Aorta (tissue), 5 donors: ENCODE results near the gene SLC39A11. TPM values are rescaled to one million over a fixed set of nuclear protein-coding genes. Genes with fewer than 3 reads are reported as not detected.

Source experiments
- ATAC-seq: fragments of 200-7000 bp; cut with Tn5 transposase; one replicate; pipeline ENCODE4 v1.9.1; 2022; ENCODE audit warnings: moderate library complexity; ENCODE audit not compliant: low FRiP score
- DNase-seq, 2 donors: peaks; one replicate each; pipeline ENCODE4 v3.0.0-alpha.2; 2020
- H3K27ac ChIP-seq, 2 donors: one replicate each; pipeline ENCODE4 v1.5.1; 2013; ENCODE audit warnings: low read length in 2 of 2, mild to moderate bottlenecking in 2 of 2, moderate library complexity in 2 of 2, control low read depth in 1 of 2, inconsistent platforms in 1 of 2, low read depth in 1 of 2
- H3K27me3 ChIP-seq, 2 donors: one replicate each; pipeline ENCODE4 v1.6.1; 2013; ENCODE audit warnings: control low read depth in 1 of 2, low read length in 1 of 2, mild to moderate bottlenecking in 1 of 2, moderate library complexity in 1 of 2; ENCODE audit not compliant: insufficient read depth in 2 of 2, control insufficient read depth in 1 of 2
- H3K36me3 ChIP-seq, 2 donors: one replicate each; pipeline ENCODE4 v1.6.1; 2013; ENCODE audit warnings: control low read depth in 1 of 2, low read length in 1 of 2, mild to moderate bottlenecking in 1 of 2; ENCODE audit not compliant: insufficient read depth in 2 of 2, control insufficient read depth in 1 of 2
- H3K4me1 ChIP-seq, 2 donors: one replicate each; pipeline ENCODE4 v1.6.1; 2013; ENCODE audit warnings: low read length in 2 of 2, control low read depth in 1 of 2, mild to moderate bottlenecking in 1 of 2, moderate library complexity in 1 of 2; ENCODE audit not compliant: insufficient read depth in 2 of 2, control insufficient read depth in 1 of 2
- H3K4me3 ChIP-seq, 2 donors: one replicate each; pipeline ENCODE4 v1.5.1; 2013; ENCODE audit warnings: low read length in 2 of 2, control low read depth in 1 of 2, mild to moderate bottlenecking in 1 of 2
- H3K9me3 ChIP-seq: one replicate; pipeline ENCODE4 v1.6.1; 2013; ENCODE audit warnings: mild to moderate bottlenecking, low read length; ENCODE audit not compliant: control insufficient read depth
- WGBS, 2 donors: extraction: QIAGEN DNeasy Blood & Tissue Kit; methylation state at CpG; one replicate each; pipeline ENCODE4 v1.1.7; 2013; 5-methylcytosine and 5-hydroxymethylcytosine counted together
- intact Hi-C, 2 donors: fragments of 100-400 bp; cut with DNase I; formaldehyde crosslinking; loops; one replicate each; pipeline versions ENCODE4 v1.14.2 to v1.15.0; 2022
- polyA plus RNA-seq, 2 donors: library from polyadenylated mRNA; stranded (reverse); fragments of 200-250 nt; gene quantifications; one replicate each; pipeline ENCODE4 v1.2.3, GENCODE V29; 2013
- total RNA-seq, 2 donors: library from RNA; stranded (reverse); fragmentation: NEBNext Ultra II Directional; extraction: Animal tissue kit (Norgen Biotek cat#: 25700); gene quantifications; one replicate each; pipeline ENCODE4 v1.2.1, GENCODE V29; 2021
- donor health status: healthy with polysubstance abuse.
- donor health status: Bipolar disorder and iron deficiency.
- donor health status: DM: no; HTN: no; CAD: no.
- donor health status: DM: no; HTN: no; CAD: no.
- donor health status: DM: yes; HTN: yes; CAD: no.

SLC39A11 gene
- total and polyA plus RNA-seq, 4 donors = 9.3 to 31.8 (median 17.5) TPM

DNA sequence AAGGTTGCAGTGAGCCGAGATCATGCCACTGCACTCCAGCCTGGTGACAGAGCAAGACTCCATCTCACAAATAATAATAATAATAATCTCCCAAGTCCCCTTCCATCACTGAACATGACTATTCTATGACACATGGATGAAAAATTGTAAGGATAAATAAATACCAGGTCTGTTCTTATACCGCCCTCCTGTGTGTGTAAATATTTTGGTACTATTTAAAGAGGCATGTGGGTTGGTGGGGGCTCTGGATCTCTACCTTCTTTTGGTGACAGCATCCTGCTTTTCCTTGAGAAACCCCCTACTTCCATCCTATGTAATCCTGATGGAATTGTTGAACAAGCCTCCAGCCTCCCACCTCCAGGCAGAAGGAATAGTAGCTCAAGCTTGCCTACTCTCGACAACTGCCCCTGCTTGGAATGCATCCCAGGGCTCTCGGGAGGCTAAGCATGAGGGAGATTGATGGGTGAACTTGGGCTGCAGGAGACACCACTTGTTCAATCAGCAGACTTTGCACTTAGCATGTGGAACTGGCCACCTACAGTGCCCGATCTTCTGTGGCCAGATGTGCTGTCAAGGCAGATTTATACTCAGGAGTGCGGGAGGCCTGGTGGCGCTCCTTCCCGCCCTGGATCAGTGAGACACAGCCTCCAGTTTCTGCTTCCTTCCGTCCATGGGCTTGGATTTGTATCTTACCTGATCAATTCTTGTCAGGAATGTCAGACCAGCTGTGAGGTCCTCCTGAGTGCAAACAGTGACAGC lies 287.4 kb downstream of the SLC39A11 start:
- Histone ChIP-seq H3K36me3 (peaks cover 3% of the 10 kb centered on the region in 2 donors), H3K27ac (no peak overlapping the region), H3K27me3 (no peaks in the 10 kb centered on the region), H3K4me1 (no peaks in the 10 kb centered on the region), H3K9me3 (peaks cover 2% of the 10 kb centered on the region), H3K4me3 (no peak overlapping the region)
- ATAC-seq (no peak), DNase-seq (no peak)
- WGBS, 2 donors = 65 to 76% methylated on average over 9 of the region's 9 CpGs
- intact Hi-C loops = no loop called here

DNA sequence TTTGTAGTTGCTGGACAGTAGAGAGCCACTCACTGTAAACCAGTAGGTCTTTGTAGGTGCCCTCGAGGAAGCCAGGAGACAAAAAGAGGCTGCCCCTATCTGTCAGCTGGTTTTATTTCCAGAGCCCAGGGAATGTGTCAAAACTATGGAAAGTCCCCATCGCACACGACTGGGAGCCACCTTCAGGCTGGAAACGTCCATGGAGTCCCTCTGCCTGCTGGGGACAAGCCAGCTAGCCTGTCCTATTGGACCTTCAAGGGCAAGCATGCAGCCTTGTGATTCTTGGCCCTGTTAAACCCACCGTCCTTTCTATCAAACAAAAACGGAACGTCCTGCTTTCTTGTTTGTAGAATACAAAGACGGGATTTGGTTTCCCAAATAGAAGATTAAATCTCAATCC lies 289.8 kb downstream of the SLC39A11 start:
- peaks cover 3% of the 10 kb centered on the region in 2 donors for H3K36me3 ChIP-seq
- no peak for DNase-seq
- intact Hi-C loops = no loop called here
- peaks cover 5% of the 10 kb centered on the region for H3K9me3 ChIP-seq
- no peak for ATAC-seq
- H3K27me3 ChIP-seq = no peaks in the 10 kb centered on the region
- no peak overlapping the region for H3K27ac ChIP-seq
- 61 to 64% methylated on average over 8 of the region's 8 CpGs for WGBS, 2 donors
- no peaks in the 10 kb centered on the region for H3K4me1 ChIP-seq
- no peak overlapping the region for H3K4me3 ChIP-seq

DNA sequence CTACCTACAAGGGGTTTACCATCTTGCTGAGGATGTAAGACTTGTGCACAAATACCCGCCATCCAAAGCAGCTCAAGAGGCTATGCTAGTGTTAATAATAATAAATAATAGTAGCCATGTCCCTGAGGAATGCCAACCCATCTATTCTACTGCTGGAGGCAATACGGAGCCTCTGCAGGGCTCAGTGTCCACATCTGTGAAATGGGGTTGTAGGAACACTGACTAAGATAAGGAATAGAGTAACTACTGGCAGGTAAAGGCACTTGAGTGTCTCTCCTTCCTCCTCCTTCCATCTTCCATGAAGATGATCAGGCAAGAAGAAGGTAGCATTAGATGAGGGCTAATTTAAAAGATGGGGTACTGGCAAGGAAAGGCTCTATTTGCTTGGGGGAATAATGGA lies 295.3 kb downstream of the SLC39A11 start:
- Histone ChIP-seq H3K9me3 (peaks cover 6% of the 10 kb centered on the region), H3K36me3 (peaks cover 0 to 2% of the 10 kb centered on the region in 2 donors), H3K4me1 (no peaks in the 10 kb centered on the region), H3K4me3 (no peak overlapping the region), H3K27ac (no peak overlapping the region), H3K27me3 (no peaks in the 10 kb centered on the region)
- ATAC-seq = no peak
- 75 to 93% methylated on average over 2 of the region's 2 CpGs for WGBS, 2 donors
- intact Hi-C loops = loop anchor here in 1 of 2 donors (10.0 kb wide), 1 partner anchor 118 kb away; no protein-coding TSS in a partner anchor
- DNase-seq = no peak

DNA sequence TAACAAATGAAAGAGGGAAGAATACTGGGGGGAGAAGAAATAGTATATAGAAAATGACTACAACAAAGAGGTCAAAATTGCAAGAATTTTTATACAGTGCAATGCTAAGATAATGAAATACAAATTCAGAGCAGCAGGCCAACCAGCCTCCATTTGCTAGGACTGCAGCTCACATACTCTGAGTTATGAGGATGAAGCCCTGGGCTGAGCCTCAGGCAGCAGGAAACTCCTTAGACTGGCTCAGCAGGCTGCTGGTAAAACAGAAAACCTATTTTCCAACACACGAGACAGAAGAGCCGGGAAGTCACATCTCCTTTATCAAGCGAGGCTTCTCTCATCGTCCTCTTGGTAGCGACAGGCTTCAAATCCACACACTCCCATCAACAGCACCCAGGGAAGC lies 296.5 kb downstream of the SLC39A11 start:
- Histone ChIP-seq H3K27ac (no peak overlapping the region), H3K27me3 (no peaks in the 10 kb centered on the region), H3K4me1 (no peaks in the 10 kb centered on the region), H3K9me3 (peaks cover 6% of the 10 kb centered on the region), H3K4me3 (no peak overlapping the region), H3K36me3 (peaks cover 0 to 2% of the 10 kb centered on the region in 2 donors)
- ATAC-seq = no peak
- WGBS, 2 donors = 80 to 82% methylated on average over 5 of the region's 5 CpGs
- DNase-seq = no peak
- intact Hi-C loops = loop anchor here in 1 of 2 donors (10.0 kb wide), 1 partner anchor 119 kb away; no protein-coding TSS in a partner anchor

DNA sequence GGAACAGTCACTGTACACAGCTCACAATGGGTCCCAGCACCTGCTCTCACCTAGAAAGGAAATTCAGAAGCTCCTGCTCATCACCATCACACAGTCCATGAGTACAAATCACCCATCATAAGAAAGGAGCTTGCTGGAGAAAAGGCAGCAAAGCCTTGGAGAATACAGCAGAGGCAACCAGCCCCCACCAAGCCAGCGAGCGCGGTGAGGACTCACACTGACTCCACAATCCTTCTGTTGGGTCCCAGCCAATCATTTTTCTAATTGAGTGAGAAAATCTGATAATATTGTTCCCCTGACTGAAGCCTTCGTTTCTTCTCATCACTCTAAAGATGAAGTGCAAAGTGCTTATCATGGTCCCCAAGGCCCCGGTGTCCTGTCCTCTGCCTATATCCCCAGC lies 298.3 kb downstream of the SLC39A11 start:
- WGBS, 2 donors = 85 to 91% methylated on average over 5 of the region's 5 CpGs
- intact Hi-C loops = loop anchor here in 1 of 2 donors (10.0 kb wide), 1 partner anchor 121 kb away; no protein-coding TSS in a partner anchor
- DNase-seq = no peak
- peaks cover 6% of the 10 kb centered on the region for H3K9me3 ChIP-seq
- H3K4me3 ChIP-seq = no peak overlapping the region
- H3K27ac ChIP-seq = no peak overlapping the region
- no peaks in the 10 kb centered on the region for H3K4me1 ChIP-seq
- peaks cover 0 to 2% of the 10 kb centered on the region in 2 donors for H3K36me3 ChIP-seq
- ATAC-seq = no peak
- no peaks in the 10 kb centered on the region for H3K27me3 ChIP-seq

DNA sequence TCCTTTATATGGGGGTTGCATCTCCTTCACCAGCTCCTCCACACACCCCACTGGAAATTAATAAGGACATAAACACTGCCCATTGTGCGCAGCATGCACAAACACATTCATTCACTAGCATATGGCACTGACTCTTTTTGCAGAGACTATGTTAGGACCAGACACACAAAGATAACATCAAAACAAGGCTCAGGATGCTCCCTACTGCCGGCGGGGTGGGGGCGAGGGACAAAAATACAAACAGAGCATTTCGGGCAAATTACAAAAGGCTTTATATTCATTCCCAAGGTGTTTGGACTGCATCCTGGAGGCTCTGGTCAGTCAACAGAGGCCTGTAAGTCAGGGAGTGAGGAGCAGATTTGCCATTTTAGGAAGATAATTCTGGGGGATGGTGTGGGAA lies 299.7 kb downstream of the SLC39A11 start:
- H3K27me3 ChIP-seq = no peaks in the 10 kb centered on the region
- H3K36me3 ChIP-seq = peaks cover 0 to 2% of the 10 kb centered on the region in 2 donors
- intact Hi-C loops = loop anchor here in 1 of 2 donors (10.0 kb wide), 1 partner anchor 122 kb away; no protein-coding TSS in a partner anchor
- DNase-seq (no peak), ATAC-seq (no peak)
- H3K9me3 ChIP-seq = peaks cover 4% of the 10 kb centered on the region
- H3K4me1 ChIP-seq = no peaks in the 10 kb centered on the region
- H3K4me3 ChIP-seq = no peak overlapping the region
- H3K27ac ChIP-seq = no peak overlapping the region
- 92 to 93% methylated on average over 5 of the region's 5 CpGs for WGBS, 2 donors

DNA sequence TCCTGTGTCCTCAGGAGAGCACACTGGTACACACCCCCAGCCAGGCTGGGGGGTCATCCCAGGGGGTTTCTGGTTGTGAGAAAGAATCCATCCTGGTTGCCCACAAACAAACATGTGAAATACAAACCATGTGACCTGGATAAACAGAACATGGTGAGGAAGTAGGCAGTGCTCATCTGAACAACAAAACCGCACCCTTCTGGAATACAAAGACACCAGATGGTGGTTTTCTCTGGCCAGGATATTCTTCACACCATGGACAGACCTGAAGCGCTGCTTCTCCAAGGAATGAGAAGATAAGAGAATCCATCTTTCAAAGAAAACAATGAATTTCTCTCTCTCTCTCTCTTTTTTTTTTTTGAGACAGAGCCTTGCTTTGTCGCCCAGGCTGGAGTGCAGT lies 302.3 kb downstream of the SLC39A11 start:
- peaks cover 0 to under 1% of the 10 kb centered on the region in 2 donors for H3K36me3 ChIP-seq
- 94 to 97% methylated on average over 3 of the region's 3 CpGs for WGBS, 2 donors
- intact Hi-C loops = loop anchor here in 1 of 2 donors (10.0 kb wide), 1 partner anchor 125 kb away; no protein-coding TSS in a partner anchor
- DNase-seq (no peak), ATAC-seq (no peak)
- H3K27me3 ChIP-seq = no peaks in the 10 kb centered on the region
- peaks cover under 1% of the 10 kb centered on the region for H3K9me3 ChIP-seq
- no peak overlapping the region for H3K27ac ChIP-seq
- H3K4me1 ChIP-seq = no peaks in the 10 kb centered on the region
- H3K4me3 ChIP-seq = no peak overlapping the region

DNA sequence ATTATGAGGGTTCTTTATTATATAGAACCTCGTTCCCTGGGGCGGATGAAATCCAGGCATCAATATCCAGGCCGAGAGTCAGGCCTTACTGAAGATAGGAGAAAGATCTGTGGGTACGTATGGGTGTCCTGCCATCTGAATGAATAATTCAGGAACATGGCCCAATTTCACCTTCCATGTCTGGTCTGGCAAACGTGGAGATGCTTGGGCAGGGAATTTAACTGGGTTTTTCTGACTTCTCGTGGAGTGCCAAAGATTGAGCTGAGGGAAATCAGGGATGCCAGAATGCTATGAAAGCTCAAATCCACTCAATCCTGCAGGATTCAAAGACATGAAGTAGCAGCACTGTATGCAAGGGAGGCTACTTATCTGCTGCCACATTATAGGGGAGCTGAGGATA lies 302.8 kb downstream of the SLC39A11 start:
- Histone ChIP-seq H3K4me1 (no peaks in the 10 kb centered on the region), H3K9me3 (no peaks in the 10 kb centered on the region), H3K27me3 (no peaks in the 10 kb centered on the region), H3K27ac (no peak overlapping the region), H3K4me3 (no peak overlapping the region), H3K36me3 (no peaks in the 10 kb centered on the region)
- intact Hi-C loops = loop anchor here in 1 of 2 donors (10.0 kb wide), 1 partner anchor 125 kb away; no protein-coding TSS in a partner anchor
- ATAC-seq (no peak), DNase-seq (no peak)
- 87 to 91% methylated on average over 6 of the region's 6 CpGs for WGBS, 2 donors
